MCF 10A (cell line): ENCODE results near the gene GBA2. TPM values are rescaled to one million over a fixed set of nuclear protein-coding genes. Genes with fewer than 3 reads are reported as not detected.

Source experiments
- BruUV-seq: library from RNA; stranded (reverse); fragments of 400-500 nt; replicated peaks from 2 replicates; lab custom pipeline; 2021; lab: Mats Ljungman, UMichigan
- CTCF ChIA-PET: fragments of 300-600 bp; sonication (Branson Sonifier 250); formaldehyde crosslinking; extraction: SDS; loops from one replicate; lab custom pipeline; 2021; ENCODE audit warnings: antibody characterized with exemption, inconsistent platforms; lab: Yijun Ruan, JAX
- POLR2A ChIA-PET: fragments of 300-600, 350-650 bp; sonication (Branson Sonifier 250); formaldehyde crosslinking; extraction: SDS; loops from one replicate; lab custom pipeline; 2020; ENCODE audit warnings: antibody characterized with exemption, inconsistent platforms; lab: Yijun Ruan, JAX
- DNase-seq: peaks from one replicate; pipeline ENCODE4 v3.0.0-alpha.2; 2018; ENCODE audit not compliant: unreplicated experiment
- H3K27ac Mint-ChIP-seq: one replicate; pipeline ENCODE4 v1.8.0; 2022; ENCODE audit warnings: mild to moderate bottlenecking, low read depth, mixed read lengths; ENCODE audit not compliant: unreplicated experiment
- H3K27me3 Mint-ChIP-seq: one replicate; pipeline ENCODE4 v1.8.0; 2022; ENCODE audit warnings: mixed read lengths; ENCODE audit not compliant: insufficient read depth, unreplicated experiment
- H3K36me3 Mint-ChIP-seq: one replicate; pipeline ENCODE4 v1.8.0; 2022; ENCODE audit warnings: mild to moderate bottlenecking, moderate library complexity, mixed read lengths; ENCODE audit not compliant: insufficient read depth, unreplicated experiment
- H3K4me1 Mint-ChIP-seq: one replicate; pipeline ENCODE4 v1.8.0; 2022; ENCODE audit warnings: mixed read lengths; ENCODE audit not compliant: insufficient read depth, unreplicated experiment
- H3K4me3 Mint-ChIP-seq: one replicate; pipeline ENCODE4 v1.8.0; 2022; ENCODE audit warnings: mild to moderate bottlenecking, moderate library complexity, mixed read lengths; ENCODE audit not compliant: unreplicated experiment
- H3K9me3 Mint-ChIP-seq: one replicate; pipeline ENCODE4 v1.8.0; 2022; ENCODE audit warnings: mixed read lengths; ENCODE audit not compliant: unreplicated experiment
- CTCF ChIP-seq: fragments of 200-600 bp; IDR thresholded peaks from one replicate; pipeline ENCODE4 v1.8.0; 2022; ENCODE audit warnings: antibody characterized with exemption, mild to moderate bottlenecking; ENCODE audit not compliant: unreplicated experiment
- intact Hi-C: fragments of 100-400 bp; cut with micrococcal nuclease; formaldehyde crosslinking; loops from 2 replicates; pipeline ENCODE4 v1.14.1; 2022
- total RNA-seq: library from RNA; stranded (reverse); gene quantifications from 2 replicates; pipeline ENCODE4 v1.2.3, GENCODE V29; 2022

The GBA2 gene
- total RNA-seq, 1 experiment from 2014 or later = 51.3 TPM

GRCh38 chr9:35702696-35703095 lies 46.3 kb downstream of the GBA2 start:
- POLR2A ChIA-PET = no interaction called here
- Mint-ChIP-seq H3K4me1 (no peaks in the 10 kb centered on the region), H3K27ac (no peak overlapping the region), H3K27me3 (no peaks in the 10 kb centered on the region), H3K9me3 (no peaks in the 10 kb centered on the region), H3K4me3 (no peak overlapping the region), H3K36me3 (peaks cover 32% of the 10 kb centered on the region)
- CTCF ChIA-PET = interaction anchor here (0.7 kb wide), 1 partner anchor 27 kb away, joined by 3 read pairs; no protein-coding TSS in a partner anchor
- no peak for DNase-seq
- no peak for TF ChIP-seq CTCF
- intact Hi-C loops = no loop called here
- no TSS peak for BruUV-seq

GRCh38 chr9:35700942-35701341 lies 48.1 kb downstream of the GBA2 start:
- no peak for TF ChIP-seq CTCF
- CTCF ChIA-PET = interaction anchor here (0.6 to 1.9 kb wide), 4 partner anchors 16 to 54 kb away, joined by 3 to 6 read pairs (median 4); no protein-coding TSS in a partner anchor
- Mint-ChIP-seq H3K4me3 (no peak overlapping the region), H3K27ac (no peak overlapping the region), H3K36me3 (peaks cover 33% of the 10 kb centered on the region), H3K27me3 (no peaks in the 10 kb centered on the region), H3K4me1 (no peaks in the 10 kb centered on the region), H3K9me3 (no peaks in the 10 kb centered on the region)
- DNase-seq = no peak
- BruUV-seq = no TSS peak
- intact Hi-C loops = no loop called here
- POLR2A ChIA-PET = interaction anchor here (1.1 to 1.5 kb wide), 3 partner anchors 9 to 35 kb away, joined by 3 to 5 read pairs (median 3); no protein-coding TSS in a partner anchor

GRCh38 chr9:35700031-35700430 lies 49.0 kb downstream of the GBA2 start:
- H3K9me3 Mint-ChIP-seq = no peaks in the 10 kb centered on the region
- POLR2A ChIA-PET = interaction anchor here (1.3 to 1.5 kb wide), 2 partner anchors 8 to 22 kb away, joined by 3 to 5 read pairs; no protein-coding TSS in a partner anchor
- no peak overlapping the region for H3K4me3 Mint-ChIP-seq
- peaks cover 24% of the 10 kb centered on the region for H3K36me3 Mint-ChIP-seq
- no peak for TF ChIP-seq CTCF
- no peak for DNase-seq
- H3K27ac Mint-ChIP-seq = no peak overlapping the region
- CTCF ChIA-PET = interaction anchor here (1.9 kb wide), 1 partner anchor 17 kb away, joined by 6 read pairs; no protein-coding TSS in a partner anchor
- no peaks in the 10 kb centered on the region for H3K4me1 Mint-ChIP-seq
- no TSS peak for BruUV-seq
- H3K27me3 Mint-ChIP-seq = no peaks in the 10 kb centered on the region
- intact Hi-C loops = no loop called here

GRCh38 chr9:35698231-35698630 lies 50.8 kb downstream of the GBA2 start:
- CTCF ChIA-PET = interaction anchor here (0.5 to 8.1 kb wide), 11 partner anchors 9 to 114 kb away, joined by 3 to 155 read pairs (median 5); partner anchors contain the start of genes CREB3, GBA2, RGP1 and SPAG8
- no peaks in the 10 kb centered on the region for H3K27me3 Mint-ChIP-seq
- POLR2A ChIA-PET = interaction anchor here (1.6 kb wide), 1 partner anchor 10 kb away, joined by 3 read pairs; no protein-coding TSS in a partner anchor
- no TSS peak for BruUV-seq
- intact Hi-C loops = no loop called here
- peaks cover 19% of the 10 kb centered on the region for H3K36me3 Mint-ChIP-seq
- no peak for DNase-seq
- H3K27ac Mint-ChIP-seq = no peak overlapping the region
- H3K9me3 Mint-ChIP-seq = no peaks in the 10 kb centered on the region
- no peak overlapping the region for H3K4me3 Mint-ChIP-seq
- TF ChIP-seq CTCF = no peak
- no peaks in the 10 kb centered on the region for H3K4me1 Mint-ChIP-seq
